ENCODE measurements around the gene CREBZF.
"Not testable (repeated sequence)": the region's sequence is repeated elsewhere in the genome, so short reads cannot be mapped to it uniquely, and the experiment has no call there.

Gene CREBZF

GRCh38 chr11:85663753-85664614 lies 945 bp downstream of the CREBZF start:
- H3K9ac ChIP-seq (ENCODE audit: low read length): peak overlapping the region; percentile 95
- H3K4me1 ChIP-seq (ENCODE audit: control insufficient read depth, insufficient read depth, low read length): peaks cover 17% of the 10 kb centered on the region
- no peaks in the 10 kb centered on the region for H3K27me3 ChIP-seq (ENCODE audit: control insufficient read depth, insufficient read depth, low read length)
- H3K36me3 ChIP-seq (ENCODE audit: control insufficient read depth, insufficient read depth, low read length): peaks cover 3% of the 10 kb centered on the region
- H3K4me3 ChIP-seq (ENCODE audit: low read length): peak overlapping the region; percentile 100
- H3K27ac ChIP-seq (ENCODE audit: low read depth, low read length): peak overlapping the region; percentile 93

GRCh38 chr11:85663080-85663752 lies 1.7 kb downstream of the CREBZF start:
- H3K36me3 ChIP-seq (ENCODE audit: control insufficient read depth, insufficient read depth, low read length): peaks cover 3% of the 10 kb centered on the region
- H3K9ac ChIP-seq (ENCODE audit: low read length): peak overlapping the region; percentile 95
- peak overlapping the region; percentile 93 for H3K27ac ChIP-seq (ENCODE audit: low read depth, low read length)
- no peaks in the 10 kb centered on the region for H3K27me3 ChIP-seq (ENCODE audit: control insufficient read depth, insufficient read depth, low read length)
- H3K4me1 ChIP-seq (ENCODE audit: control insufficient read depth, insufficient read depth, low read length): peaks cover 17% of the 10 kb centered on the region
- peak overlapping the region; percentile 100 for H3K4me3 ChIP-seq (ENCODE audit: low read length)

- Histone ChIP-seq H3K9ac (ENCODE audit: low read length) (no peak overlapping the region), H3K27ac (ENCODE audit: low read depth, low read length) (no peak overlapping the region), H3K4me3 (ENCODE audit: low read length) (peak overlapping the region; percentile 34), H3K36me3 (ENCODE audit: control insufficient read depth, insufficient read depth, low read length) (peaks cover 3% of the 10 kb centered on the region), H3K27me3 (ENCODE audit: control insufficient read depth, insufficient read depth, low read length) (no peaks in the 10 kb centered on the region), H3K4me1 (ENCODE audit: control insufficient read depth, insufficient read depth, low read length) (peaks cover 17% of the 10 kb centered on the region)
Observed at GRCh38 chr11:85661972-85662664, 2.8 kb downstream of the CREBZF start.

GRCh38 chr11:85658180-85658579 lies 6.7 kb downstream of the CREBZF start:
- Histone ChIP-seq H3K27ac (ENCODE audit: low read depth, low read length) (no peak overlapping the region), H3K4me3 (ENCODE audit: low read length) (no peak overlapping the region), H3K9ac (ENCODE audit: low read length) (no peak overlapping the region), H3K27me3 (ENCODE audit: control insufficient read depth, insufficient read depth, low read length) (no peaks in the 10 kb centered on the region), H3K36me3 (ENCODE audit: control insufficient read depth, insufficient read depth, low read length) (peaks cover 5% of the 10 kb centered on the region), H3K4me1 (ENCODE audit: control insufficient read depth, insufficient read depth, low read length) (peaks cover 17% of the 10 kb centered on the region)

- Histone ChIP-seq H3K27ac (ENCODE audit: low read depth, low read length) (no peak overlapping the region), H3K4me1 (ENCODE audit: control insufficient read depth, insufficient read depth, low read length) (peaks cover 6% of the 10 kb centered on the region), H3K36me3 (ENCODE audit: control insufficient read depth, insufficient read depth, low read length) (peaks cover 5% of the 10 kb centered on the region), H3K27me3 (ENCODE audit: control insufficient read depth, insufficient read depth, low read length) (no peaks in the 10 kb centered on the region), H3K4me3 (ENCODE audit: low read length) (no peak overlapping the region), H3K9ac (ENCODE audit: low read length) (no peak overlapping the region)
Observed at GRCh38 chr11:85656777-85657176, 8.2 kb downstream of the CREBZF start.

- H3K36me3 ChIP-seq (ENCODE audit: control insufficient read depth, insufficient read depth, low read length); H3K27ac ChIP-seq (ENCODE audit: low read depth, low read length); H3K27me3 ChIP-seq (ENCODE audit: control insufficient read depth, insufficient read depth, low read length); H3K9ac ChIP-seq (ENCODE audit: low read length); H3K4me1 ChIP-seq (ENCODE audit: control insufficient read depth, insufficient read depth, low read length); H3K4me3 ChIP-seq (ENCODE audit: low read length): not testable (repeated sequence)
Observed at GRCh38 chr11:85654343-85654742, 10.6 kb downstream of the CREBZF start.

GRCh38 chr11:85652786-85653447 lies 12.0 kb downstream of the CREBZF start:
- no peak overlapping the region for H3K4me3 ChIP-seq (ENCODE audit: low read length)
- no peak overlapping the region for H3K27ac ChIP-seq (ENCODE audit: low read depth, low read length)
- peaks cover 2% of the 10 kb centered on the region for H3K36me3 ChIP-seq (ENCODE audit: control insufficient read depth, insufficient read depth, low read length)
- no peaks in the 10 kb centered on the region for H3K4me1 ChIP-seq (ENCODE audit: control insufficient read depth, insufficient read depth, low read length)
- H3K9ac ChIP-seq (ENCODE audit: low read length): no peak overlapping the region
- H3K27me3 ChIP-seq (ENCODE audit: control insufficient read depth, insufficient read depth, low read length): no peaks in the 10 kb centered on the region

- no peak overlapping the region for H3K9ac ChIP-seq (ENCODE audit: low read length)
- no peak overlapping the region for H3K27ac ChIP-seq (ENCODE audit: low read depth, low read length)
- no peaks in the 10 kb centered on the region for H3K27me3 ChIP-seq (ENCODE audit: control insufficient read depth, insufficient read depth, low read length)
- peaks cover 2% of the 10 kb centered on the region for H3K36me3 ChIP-seq (ENCODE audit: control insufficient read depth, insufficient read depth, low read length)
- no peak overlapping the region for H3K4me3 ChIP-seq (ENCODE audit: low read length)
- H3K4me1 ChIP-seq (ENCODE audit: control insufficient read depth, insufficient read depth, low read length): no peaks in the 10 kb centered on the region
Observed at GRCh38 chr11:85651118-85651517, 13.8 kb downstream of the CREBZF start.

GRCh38 chr11:85647604-85648299 lies 17.2 kb downstream of the CREBZF start, which contains the start of gene TMEM126A:
TMEM126A (plus strand) TSS chr11:85647967; CDS start chr11:85650256, 2,289 bp downstream.
- no peaks in the 10 kb centered on the region for H3K4me1 ChIP-seq (ENCODE audit: control insufficient read depth, insufficient read depth, low read length)
- H3K36me3 ChIP-seq (ENCODE audit: control insufficient read depth, insufficient read depth, low read length): no peaks in the 10 kb centered on the region
- peak within 1 kb of the TSS; percentile 62 for H3K27ac ChIP-seq (ENCODE audit: low read depth, low read length)
- peak within 1 kb of the TSS; percentile 94 for H3K4me3 ChIP-seq (ENCODE audit: low read length)
- H3K27me3 ChIP-seq (ENCODE audit: control insufficient read depth, insufficient read depth, low read length): no peaks in the 10 kb centered on the region
- peak within 1 kb of the TSS; percentile 85 for H3K9ac ChIP-seq (ENCODE audit: low read length)

GRCh38 chr11:85647078-85647477 lies 17.9 kb downstream of the CREBZF start:
- no peaks in the 10 kb centered on the region for H3K4me1 ChIP-seq (ENCODE audit: control insufficient read depth, insufficient read depth, low read length)
- no peaks in the 10 kb centered on the region for H3K36me3 ChIP-seq (ENCODE audit: control insufficient read depth, insufficient read depth, low read length)
- H3K9ac ChIP-seq (ENCODE audit: low read length): peak overlapping the region; percentile 52
- no peaks in the 10 kb centered on the region for H3K27me3 ChIP-seq (ENCODE audit: control insufficient read depth, insufficient read depth, low read length)
- peak overlapping the region; percentile 62 for H3K27ac ChIP-seq (ENCODE audit: low read depth, low read length)
- H3K4me3 ChIP-seq (ENCODE audit: low read length): peak overlapping the region; percentile 94

- no peaks in the 10 kb centered on the region for H3K36me3 ChIP-seq (ENCODE audit: control insufficient read depth, insufficient read depth, low read length)
- H3K4me1 ChIP-seq (ENCODE audit: control insufficient read depth, insufficient read depth, low read length): no peaks in the 10 kb centered on the region
- no peak overlapping the region for H3K4me3 ChIP-seq (ENCODE audit: low read length)
- no peak overlapping the region for H3K27ac ChIP-seq (ENCODE audit: low read depth, low read length)
- H3K9ac ChIP-seq (ENCODE audit: low read length): no peak overlapping the region
- no peaks in the 10 kb centered on the region for H3K27me3 ChIP-seq (ENCODE audit: control insufficient read depth, insufficient read depth, low read length)
Observed at GRCh38 chr11:85643191-85643614, 21.7 kb downstream of the CREBZF start.

Measured in rectal smooth muscle tissue (tissue), 1 donor.